Omental fat pad (tissue), 4 donors: ENCODE results near the gene FAM83B. TPM values are rescaled to one million over a fixed set of nuclear protein-coding genes. Genes with fewer than 3 reads are reported as not detected.

Source experiments
- ATAC-seq: fragments of 150-250 bp; one replicate; pipeline ENCODE4 v1.9.1; 2016; ENCODE audit warnings: mild to moderate bottlenecking, moderate library complexity; ENCODE audit not compliant: low FRiP score
- DNase-seq: peaks from one replicate; pipeline ENCODE4 v3.0.0-alpha.2; 2019; ENCODE audit warnings: low spot score
- total RNA-seq, 4 donors: library from RNA; depleted of rRNA; stranded (reverse); fragments of >200 nt; gene quantifications; one replicate each; pipeline ENCODE4 v1.1.0, GENCODE V29; 2016
- TF ChIP-seq, protein P1 (sequence below), 3 donors: fragments of 450-650 bp; IDR thresholded peaks; one replicate each; pipeline ENCODE4 v1.5.1; 2016 to 2017; ENCODE audit warnings: antibody characterized with exemption in 3 of 3, mild to moderate bottlenecking in 3 of 3, moderate library complexity in 2 of 3

The FAM83B gene
- total RNA-seq, 4 donors from 2014 or later = 0.19 to 0.72 (median 0.37) TPM; not detected in 1

DNA sequence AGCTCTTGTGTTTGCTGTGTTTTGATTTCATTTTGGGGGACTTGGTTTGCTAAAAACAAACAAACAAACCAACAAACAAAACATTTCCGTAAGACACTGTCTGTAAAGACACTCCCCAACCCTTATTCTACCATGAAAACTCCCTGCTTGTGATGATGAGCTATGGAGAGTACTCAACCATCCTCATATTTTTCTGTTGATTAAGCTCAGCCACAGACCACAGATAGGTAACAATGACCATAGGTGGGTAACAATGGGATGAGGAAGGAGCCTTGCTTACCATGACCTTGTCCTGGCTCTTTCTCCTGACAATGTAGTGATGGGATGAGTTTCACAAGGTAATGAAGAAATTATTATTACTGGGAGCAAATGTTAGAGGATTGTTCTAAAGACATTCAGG, 11.4 kb upstream of the FAM83B start:
- ATAC-seq (no peak), DNase-seq (no peak)
- TF ChIP-seq, protein P1, sequence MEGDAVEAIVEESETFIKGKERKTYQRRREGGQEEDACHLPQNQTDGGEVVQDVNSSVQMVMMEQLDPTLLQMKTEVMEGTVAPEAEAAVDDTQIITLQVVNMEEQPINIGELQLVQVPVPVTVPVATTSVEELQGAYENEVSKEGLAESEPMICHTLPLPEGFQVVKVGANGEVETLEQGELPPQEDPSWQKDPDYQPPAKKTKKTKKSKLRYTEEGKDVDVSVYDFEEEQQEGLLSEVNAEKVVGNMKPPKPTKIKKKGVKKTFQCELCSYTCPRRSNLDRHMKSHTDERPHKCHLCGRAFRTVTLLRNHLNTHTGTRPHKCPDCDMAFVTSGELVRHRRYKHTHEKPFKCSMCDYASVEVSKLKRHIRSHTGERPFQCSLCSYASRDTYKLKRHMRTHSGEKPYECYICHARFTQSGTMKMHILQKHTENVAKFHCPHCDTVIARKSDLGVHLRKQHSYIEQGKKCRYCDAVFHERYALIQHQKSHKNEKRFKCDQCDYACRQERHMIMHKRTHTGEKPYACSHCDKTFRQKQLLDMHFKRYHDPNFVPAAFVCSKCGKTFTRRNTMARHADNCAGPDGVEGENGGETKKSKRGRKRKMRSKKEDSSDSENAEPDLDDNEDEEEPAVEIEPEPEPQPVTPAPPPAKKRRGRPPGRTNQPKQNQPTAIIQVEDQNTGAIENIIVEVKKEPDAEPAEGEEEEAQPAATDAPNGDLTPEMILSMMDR (IDR thresholded peaks at IDR 0.05) = no peak

DNA sequence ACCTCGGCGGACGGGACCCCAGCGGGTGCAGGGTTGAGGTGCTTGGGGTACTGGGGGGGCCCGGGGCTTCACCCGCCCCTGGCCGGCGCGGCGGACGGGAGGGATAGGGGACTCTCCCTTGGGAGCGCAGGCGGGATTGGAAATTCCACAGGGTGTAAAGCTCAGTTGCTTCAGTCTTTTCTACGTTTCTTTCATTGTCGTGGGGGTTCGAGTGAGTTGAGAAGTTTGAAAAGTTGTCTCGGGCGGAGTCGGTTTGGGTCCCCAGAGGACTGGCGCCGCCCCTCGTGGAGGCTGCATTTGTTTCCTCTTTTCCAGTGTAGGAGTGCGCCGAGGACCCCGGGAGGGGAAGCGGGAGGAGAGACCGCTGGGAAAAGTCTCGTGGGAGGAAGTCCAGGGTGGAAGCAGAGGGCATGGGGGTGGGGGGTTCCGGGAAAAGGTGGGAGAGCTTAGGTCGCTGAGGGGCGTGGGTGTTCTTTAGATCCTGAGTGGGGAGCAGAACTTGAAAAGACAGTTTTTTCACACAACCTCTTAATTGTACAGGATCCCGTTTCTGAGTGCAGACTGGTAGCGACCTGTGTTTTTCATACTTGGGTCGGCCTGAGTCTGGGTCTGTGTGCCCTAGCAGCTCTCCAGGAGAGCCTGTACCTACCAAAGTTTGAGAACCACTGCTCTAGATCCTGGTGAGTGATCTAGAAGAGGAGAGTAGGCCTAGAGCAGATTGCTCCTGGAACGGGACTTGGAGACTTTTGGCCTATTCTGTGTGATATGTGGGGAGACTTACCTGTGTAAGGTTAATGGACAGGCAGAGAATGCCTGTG, 495 bp downstream of the FAM83B start:
- ATAC-seq = no peak
- TF ChIP-seq, protein P1 (IDR thresholded peaks at IDR 0.05) = no peak
- no peak for DNase-seq

DNA sequence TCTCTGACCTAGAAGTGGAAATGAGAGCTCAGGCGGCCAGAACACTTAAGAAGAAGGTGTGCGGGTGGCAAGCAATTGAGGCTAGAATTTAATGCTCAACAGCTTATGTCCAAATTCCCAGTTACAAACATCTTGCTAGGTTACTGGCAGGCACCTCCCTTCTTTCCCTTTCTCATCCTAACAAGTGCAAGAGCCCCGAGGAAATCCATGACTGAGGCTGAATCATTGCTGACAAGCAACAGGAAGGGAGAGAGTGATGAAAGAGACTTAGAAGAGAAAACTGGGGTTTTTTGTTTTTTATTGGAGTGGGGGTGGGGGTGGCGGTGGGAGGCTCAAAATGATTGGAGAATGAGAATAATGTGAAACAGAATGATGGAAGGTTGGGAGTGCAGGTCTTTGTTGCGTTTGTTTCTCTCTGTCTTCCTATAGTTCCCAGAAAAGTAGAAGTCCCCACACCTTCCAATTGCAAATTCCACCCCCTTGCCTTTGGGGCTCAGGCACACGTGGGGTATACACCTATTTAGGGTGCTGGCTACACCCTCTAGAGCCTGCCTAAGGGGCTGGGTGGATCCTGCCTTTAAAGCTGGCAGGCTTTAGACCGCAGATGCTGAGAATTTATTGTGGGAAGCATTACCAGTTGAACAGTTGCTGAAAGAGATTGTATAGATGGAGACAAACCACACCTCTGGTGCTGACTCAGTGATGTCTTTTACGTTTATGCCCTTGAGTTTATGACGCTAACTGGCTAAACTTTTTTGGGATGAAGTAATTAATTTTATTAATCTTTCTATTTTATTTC, 1.4 kb downstream of the FAM83B start:
- TF ChIP-seq, protein P1 (IDR thresholded peaks at IDR 0.05) = no peak
- ATAC-seq (no peak), DNase-seq (no peak)

DNA sequence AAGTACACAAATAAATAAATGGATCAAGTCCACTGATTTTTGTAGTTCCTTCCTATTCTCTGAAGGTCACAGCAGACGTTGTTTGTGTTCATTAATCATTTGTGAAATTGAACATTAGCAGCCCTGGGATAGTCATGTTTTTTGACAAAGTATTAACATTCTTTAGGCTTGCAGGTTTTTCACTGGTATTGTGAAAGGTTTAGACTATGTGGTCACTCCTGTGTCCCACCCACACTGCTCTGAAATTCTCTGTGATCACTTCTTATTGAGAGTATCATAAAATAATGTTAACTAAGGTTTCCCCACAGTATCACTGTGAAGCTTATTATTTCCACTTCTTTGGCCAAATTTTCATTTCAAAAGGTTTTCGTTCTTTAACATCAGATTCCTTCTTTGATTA, 3.5 kb downstream of the FAM83B start:
- DNase-seq (no peak), ATAC-seq (no peak)
- TF ChIP-seq, protein P1 (IDR thresholded peaks at IDR 0.05) = no peak

DNA sequence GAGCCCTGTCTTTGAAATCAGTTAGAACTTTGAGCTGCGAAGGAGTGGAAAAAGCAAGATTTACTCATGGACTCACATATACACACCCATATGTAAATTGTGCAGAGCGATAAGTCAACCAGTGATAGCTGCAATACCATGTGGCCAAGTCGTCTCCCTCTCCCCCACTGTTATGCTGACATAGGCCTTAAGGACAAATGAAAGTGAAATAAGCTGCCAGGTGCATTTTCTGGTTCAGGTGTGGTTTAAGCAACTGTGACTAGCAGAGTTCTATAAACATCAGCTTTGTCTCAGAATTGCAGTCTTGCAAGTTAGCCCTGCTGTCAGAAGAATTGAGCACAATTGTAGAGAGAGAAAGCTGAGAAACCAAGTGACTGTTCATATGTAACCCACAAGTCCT, 9.6 kb downstream of the FAM83B start:
- TF ChIP-seq, protein P1 (IDR thresholded peaks at IDR 0.05) = no peak
- DNase-seq (no peak), ATAC-seq (no peak)

DNA sequence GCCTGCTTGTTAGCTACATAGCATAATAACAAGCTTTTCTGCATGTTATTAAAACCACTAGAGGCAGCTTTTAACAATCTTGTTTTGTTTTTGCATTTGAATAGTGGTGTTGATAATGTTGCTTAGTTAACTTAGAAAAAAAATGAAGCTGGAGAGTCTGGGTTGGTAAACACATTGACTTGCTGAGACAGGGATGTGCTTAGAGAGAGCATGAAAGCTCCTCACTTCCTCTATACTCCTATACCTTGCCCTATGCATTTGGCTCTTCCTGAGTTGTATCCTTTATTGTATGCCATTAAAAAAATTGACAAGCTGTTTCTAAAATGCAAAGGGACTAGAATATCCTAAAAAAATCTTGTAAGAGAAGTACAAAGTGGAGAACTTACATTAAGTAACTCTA, 13.6 kb downstream of the FAM83B start:
- DNase-seq (no peak), ATAC-seq (no peak)
- TF ChIP-seq, protein P1 (IDR thresholded peaks at IDR 0.05) = no peak
